ENCODE measurements around the gene CABCOCO1. TPM values are rescaled to one million over a fixed set of nuclear protein-coding genes. Genes with fewer than 3 reads are reported as not detected.
A peak's percentile ranks its signal among the peaks of the same experiment; 100 is the strongest.

Gene CABCOCO1
- total and polyA plus RNA-seq, 11 donors, result 0.19 to 1.5 (median 1.1) TPM; not detected in 8

- intact Hi-C loops (cut with DNase I), result no loop called here
- TF ChIP-seq, protein P1, sequence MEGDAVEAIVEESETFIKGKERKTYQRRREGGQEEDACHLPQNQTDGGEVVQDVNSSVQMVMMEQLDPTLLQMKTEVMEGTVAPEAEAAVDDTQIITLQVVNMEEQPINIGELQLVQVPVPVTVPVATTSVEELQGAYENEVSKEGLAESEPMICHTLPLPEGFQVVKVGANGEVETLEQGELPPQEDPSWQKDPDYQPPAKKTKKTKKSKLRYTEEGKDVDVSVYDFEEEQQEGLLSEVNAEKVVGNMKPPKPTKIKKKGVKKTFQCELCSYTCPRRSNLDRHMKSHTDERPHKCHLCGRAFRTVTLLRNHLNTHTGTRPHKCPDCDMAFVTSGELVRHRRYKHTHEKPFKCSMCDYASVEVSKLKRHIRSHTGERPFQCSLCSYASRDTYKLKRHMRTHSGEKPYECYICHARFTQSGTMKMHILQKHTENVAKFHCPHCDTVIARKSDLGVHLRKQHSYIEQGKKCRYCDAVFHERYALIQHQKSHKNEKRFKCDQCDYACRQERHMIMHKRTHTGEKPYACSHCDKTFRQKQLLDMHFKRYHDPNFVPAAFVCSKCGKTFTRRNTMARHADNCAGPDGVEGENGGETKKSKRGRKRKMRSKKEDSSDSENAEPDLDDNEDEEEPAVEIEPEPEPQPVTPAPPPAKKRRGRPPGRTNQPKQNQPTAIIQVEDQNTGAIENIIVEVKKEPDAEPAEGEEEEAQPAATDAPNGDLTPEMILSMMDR (IDR thresholded peaks at IDR 0.05), result no peak
- no peak for TF ChIP-seq POLR2A (IDR thresholded peaks at IDR 0.05)
- Histone ChIP-seq H3K4me1 (peaks cover 0 to 8% (median 0%) of the 10 kb centered on the region in 12 donors), H3K36me3 (no peaks in the 10 kb centered on the region), H3K9me3 (no peaks in the 10 kb centered on the region), H3K27ac (no peak overlapping the region), H3K27me3 (no peaks in the 10 kb centered on the region), H3K4me3 (no peak overlapping the region)
- no peak for DNase-seq
- 85 to 95% (median 93%) methylated on average over 1 of the region's 1 CpG for WGBS, 4 donors
- ATAC-seq, result no peak
Measured at GRCh38 chr10:61792921-61793320, 130.2 kb downstream of the CABCOCO1 start.

DNA sequence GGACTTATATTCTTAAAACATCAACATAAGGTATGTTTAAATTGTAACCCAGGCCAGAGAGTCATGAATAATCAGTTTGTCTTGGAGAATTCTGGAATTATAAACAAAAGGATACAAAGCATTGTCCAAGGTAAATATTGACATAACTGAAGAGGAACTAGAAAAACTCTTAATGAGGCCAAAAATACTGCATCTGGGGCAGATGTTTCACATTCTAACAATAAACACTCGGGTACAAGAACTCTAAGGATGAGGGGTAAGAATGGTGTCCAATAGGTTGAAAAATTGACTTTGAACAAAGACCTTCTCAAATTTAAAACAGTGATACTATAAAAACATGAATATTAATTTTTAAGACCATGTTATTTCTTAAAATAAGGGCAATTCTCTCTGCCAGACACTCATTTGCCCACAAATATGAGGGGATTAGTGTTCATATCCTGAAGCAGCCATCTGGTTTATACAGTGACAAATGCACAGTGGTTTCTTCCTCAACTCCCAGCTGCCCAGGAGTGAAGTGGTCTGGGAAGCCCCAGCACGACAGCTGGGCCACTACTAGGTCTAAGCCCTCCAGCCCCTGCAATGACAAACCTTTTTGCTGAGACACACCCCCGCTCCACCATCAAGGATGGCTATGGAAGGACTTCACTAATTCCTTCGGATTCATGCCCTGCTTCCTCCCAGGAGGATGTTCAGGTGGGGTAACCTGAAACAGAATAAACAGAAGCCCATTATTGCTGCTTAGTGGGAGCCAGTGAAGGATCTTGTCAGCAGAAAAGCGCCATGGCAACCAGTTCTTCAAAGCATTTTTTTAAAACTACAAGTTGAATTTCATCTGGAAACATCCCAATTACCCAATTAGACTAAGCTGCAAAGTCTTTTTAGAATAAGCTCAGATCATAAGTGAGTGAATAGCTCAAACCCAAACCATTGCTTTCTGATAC is 131.3 kb downstream of the CABCOCO1 start:
- peaks cover 0 to 8% (median 0%) of the 10 kb centered on the region in 12 donors for H3K4me1 ChIP-seq
- no peaks in the 10 kb centered on the region for H3K27me3 ChIP-seq
- no peaks in the 10 kb centered on the region for H3K36me3 ChIP-seq
- TF ChIP-seq, protein P1 (IDR thresholded peaks at IDR 0.05), result no peak
- no peak for TF ChIP-seq POLR2A (IDR thresholded peaks at IDR 0.05)
- no peak overlapping the region for H3K27ac ChIP-seq
- no peaks in the 10 kb centered on the region for H3K9me3 ChIP-seq
- WGBS, 4 donors, result 71 to 78% (median 77%) methylated on average over 5 of the region's 5 CpGs
- DNase-seq (no peak), ATAC-seq (no peak)
- no peak overlapping the region for H3K4me3 ChIP-seq
- intact Hi-C loops (cut with DNase I), result no loop called here

- H3K4me1 ChIP-seq, result peaks cover 0 to 8% (median 0%) of the 10 kb centered on the region in 12 donors
- intact Hi-C loops (cut with DNase I), result no loop called here
Measured at GRCh38 chr10:61795147-61795546, 132.4 kb downstream of the CABCOCO1 start.

DNA sequence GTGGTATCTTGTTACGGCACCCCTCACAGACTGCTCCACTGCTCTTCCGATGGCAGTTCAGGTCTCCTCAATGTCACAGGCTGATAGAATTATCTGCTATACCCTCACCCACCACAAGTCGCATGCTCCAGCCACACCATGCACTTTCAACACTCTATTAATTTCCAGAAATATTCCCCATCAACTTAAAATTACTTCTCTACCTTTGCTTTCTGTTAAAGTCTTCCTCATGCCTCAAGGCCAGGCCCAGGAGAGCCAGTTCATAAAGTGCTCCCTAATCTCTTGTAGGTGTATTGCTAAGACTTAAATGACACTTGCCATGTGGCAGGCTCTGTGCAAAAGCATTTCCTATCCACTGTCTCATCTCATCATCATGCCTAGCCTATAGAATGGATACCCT is 132.8 kb downstream of the CABCOCO1 start:
- H3K9me3 ChIP-seq, result no peaks in the 10 kb centered on the region
- no peak overlapping the region for H3K4me3 ChIP-seq
- no peak for DNase-seq
- no peak for TF ChIP-seq POLR2A (IDR thresholded peaks at IDR 0.05)
- TF ChIP-seq, protein P1 (IDR thresholded peaks at IDR 0.05), result peak in 2 of 12 donors; percentile 9 to 24
- H3K4me1 ChIP-seq, result peaks cover 0 to 8% (median 0%) of the 10 kb centered on the region in 12 donors
- H3K36me3 ChIP-seq, result no peaks in the 10 kb centered on the region
- ATAC-seq, result no peak
- intact Hi-C loops (cut with DNase I), result no loop called here
- 73 to 83% (median 82%) methylated on average over 3 of the region's 3 CpGs for WGBS, 4 donors
- H3K27me3 ChIP-seq, result no peaks in the 10 kb centered on the region
- H3K27ac ChIP-seq, result no peak overlapping the region

More at GRCh38 chr10:61795147-61795546, 132.4 kb downstream of the CABCOCO1 start:
- H3K36me3 ChIP-seq, result no peaks in the 10 kb centered on the region
- H3K27ac ChIP-seq, result no peak overlapping the region
- ATAC-seq (no peak), DNase-seq (no peak)
- no peaks in the 10 kb centered on the region for H3K9me3 ChIP-seq
- 68 to 81% (median 77%) methylated on average over 2 of the region's 2 CpGs for WGBS, 4 donors
- H3K27me3 ChIP-seq, result no peaks in the 10 kb centered on the region
- TF ChIP-seq, protein P1 (IDR thresholded peaks at IDR 0.05), result no peak
- no peak for TF ChIP-seq POLR2A (IDR thresholded peaks at IDR 0.05)
- no peak overlapping the region for H3K4me3 ChIP-seq

Measured in heart left ventricle (tissue), 16 donors.